Measurements from ENCODE around the gene METTL4.
"Not testable (repeated sequence)": the region's sequence is repeated elsewhere in the genome, so short reads cannot be mapped to it uniquely, and the experiment has no call there.

METTL4 gene

DNA sequence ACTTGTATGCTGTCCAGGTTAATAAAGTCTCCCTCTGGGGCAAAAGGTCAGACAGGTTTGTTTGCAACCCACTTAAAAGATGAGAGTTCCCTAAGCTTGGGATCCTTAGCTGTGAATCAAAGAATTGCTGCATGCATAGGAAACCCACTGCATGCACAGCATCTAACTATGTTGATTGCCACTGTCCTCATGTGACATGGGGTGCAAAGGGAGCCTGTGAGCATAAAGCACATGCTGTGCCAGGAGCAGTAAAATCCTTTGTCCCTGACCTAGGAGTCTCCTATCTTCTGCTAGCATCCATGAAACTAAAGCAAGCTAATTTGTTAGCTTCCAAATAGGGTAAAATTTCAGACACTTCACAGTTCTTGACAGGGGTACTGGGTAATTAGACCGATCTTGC is 13.8 kb downstream of the METTL4 start:
- no peak for DNase-seq

- DNase-seq: no peak
Measured at GRCh38 chr18:2555895-2556294, 15.4 kb downstream of the METTL4 start.

DNA sequence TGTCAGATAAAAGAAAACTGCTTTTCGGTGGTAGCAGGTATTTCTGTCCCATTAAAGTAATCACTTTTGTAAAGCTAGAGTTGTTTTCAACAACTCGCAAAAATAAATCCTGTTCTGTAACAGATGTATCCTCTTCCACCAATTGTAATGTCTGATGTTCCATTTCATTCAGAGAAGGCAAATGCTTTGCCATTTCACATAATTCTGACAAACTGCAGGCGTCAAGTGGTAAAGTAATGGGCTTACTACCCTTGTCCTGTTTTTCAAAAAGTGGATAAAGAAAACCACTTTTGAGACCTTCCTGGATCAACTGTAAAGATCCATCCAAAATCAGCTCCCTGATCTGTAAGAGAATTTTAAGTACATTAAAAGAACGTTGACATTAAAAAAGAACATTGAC is 16.6 kb downstream of the METTL4 start:
- DNase-seq: no peak

DNA sequence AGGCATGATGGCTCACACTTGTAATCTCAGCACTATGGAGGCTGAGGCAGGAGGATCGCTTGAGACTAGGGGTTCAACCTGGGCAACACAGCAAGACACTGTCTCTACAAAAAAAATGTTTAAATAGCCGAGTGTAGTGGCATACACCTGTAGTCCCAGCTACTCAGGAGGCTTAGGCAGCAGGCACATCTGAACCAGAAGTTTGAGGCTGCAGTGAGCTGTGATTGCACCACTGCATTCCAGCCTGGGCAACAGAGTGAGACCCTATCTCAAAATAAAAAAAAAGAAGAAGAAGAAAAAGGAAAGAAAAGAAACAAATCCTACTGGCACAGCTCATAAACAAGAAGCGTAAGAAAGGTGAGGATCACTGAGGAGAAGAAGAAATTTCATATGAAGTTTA is 19.9 kb downstream of the METTL4 start:
- no peak for DNase-seq

DNA sequence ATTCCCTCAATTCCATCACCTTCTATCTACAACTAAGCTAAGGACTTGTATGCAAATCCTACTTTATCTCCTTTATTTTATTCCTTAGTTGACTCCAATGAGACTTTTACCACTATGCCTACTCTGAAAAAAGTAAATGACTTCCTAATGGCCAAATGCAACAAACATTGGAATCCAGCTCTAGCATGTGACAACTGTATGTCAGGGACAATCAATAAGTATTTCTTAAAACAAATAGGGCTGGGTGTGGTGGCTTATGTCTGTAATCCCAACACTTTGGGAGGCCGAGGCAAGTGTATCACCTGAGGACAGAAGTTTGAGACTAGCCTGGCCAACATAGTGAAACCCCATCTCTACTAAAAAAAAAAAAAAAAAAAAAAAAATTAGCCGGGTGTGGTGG is 21.8 kb downstream of the METTL4 start:
- DNase-seq: no peak

GRCh38 chr18:2547477-2548087 is 23.7 kb downstream of the METTL4 start:
- no peak for DNase-seq

GRCh38 chr18:2545155-2545554 is 26.1 kb downstream of the METTL4 start:
- no peak for DNase-seq

GRCh38 chr18:2541925-2542563 is 29.3 kb downstream of the METTL4 start:
- not testable (repeated sequence) for DNase-seq

DNA sequence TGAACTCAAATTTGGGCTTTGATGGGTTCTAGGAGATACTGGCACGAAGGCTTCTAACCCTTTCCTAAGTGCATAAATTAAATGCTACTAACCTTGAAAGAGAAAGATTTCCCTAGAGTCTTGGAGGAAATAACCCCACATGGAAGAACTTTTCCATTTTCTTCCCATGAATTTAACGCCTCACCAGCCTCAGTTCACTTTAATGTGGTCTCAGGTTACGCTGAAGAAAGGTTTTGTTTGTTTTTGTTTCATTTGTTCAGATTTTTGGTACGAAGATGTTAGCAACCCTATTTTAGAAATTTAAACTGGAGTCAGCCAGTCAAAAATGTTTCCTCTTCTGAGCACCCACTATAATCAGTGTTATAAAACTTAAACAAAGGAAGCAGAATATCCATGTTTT is 30.7 kb downstream of the METTL4 start:
- DNase-seq: no peak

GRCh38 chr18:2538844-2539243 is 32.5 kb downstream of the METTL4 start:
- no peak for DNase-seq

GRCh38 chr18:2538236-2538635 is 33.1 kb downstream of the METTL4 start:
- no peak for DNase-seq

DNA sequence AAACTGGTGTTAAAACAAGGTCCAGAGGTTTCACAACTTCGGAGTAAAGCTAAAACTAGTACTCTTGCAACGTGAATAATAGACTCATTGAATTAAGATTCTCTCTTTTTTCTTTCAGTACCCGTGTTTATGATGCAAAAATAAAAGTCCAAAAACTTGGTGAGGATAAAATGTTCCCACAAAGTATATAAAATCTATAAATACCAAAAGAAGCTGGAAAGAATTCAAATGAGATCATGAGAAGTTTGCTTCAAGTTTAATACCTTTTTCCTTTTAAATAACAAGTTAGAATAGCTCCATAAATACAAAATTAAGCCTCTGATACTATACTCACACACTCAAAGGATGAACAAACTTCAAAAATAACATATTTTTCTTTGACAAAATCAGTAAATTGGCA is 34.0 kb downstream of the METTL4 start:
- no peak for DNase-seq

DNA sequence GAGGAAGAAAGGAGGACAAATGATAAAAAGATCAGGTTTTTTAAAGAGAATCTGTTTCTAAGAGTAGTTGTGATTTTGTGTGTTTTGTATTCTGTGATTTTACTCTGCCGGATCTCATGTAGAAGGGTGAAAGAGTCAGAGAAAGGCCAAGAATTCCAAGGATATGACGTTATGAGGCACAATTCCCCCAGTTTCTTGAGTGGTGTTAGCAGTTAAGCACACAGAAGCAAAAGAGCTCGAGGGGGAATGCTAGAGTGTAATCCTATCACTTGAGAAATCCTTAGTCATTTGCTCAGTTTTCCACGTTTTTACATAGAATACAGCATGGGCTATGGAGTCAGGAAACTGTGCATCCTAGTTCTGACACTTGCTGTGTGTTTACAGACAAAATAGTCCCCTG is 34.8 kb downstream of the METTL4 start:
- DNase-seq: no peak

DNA sequence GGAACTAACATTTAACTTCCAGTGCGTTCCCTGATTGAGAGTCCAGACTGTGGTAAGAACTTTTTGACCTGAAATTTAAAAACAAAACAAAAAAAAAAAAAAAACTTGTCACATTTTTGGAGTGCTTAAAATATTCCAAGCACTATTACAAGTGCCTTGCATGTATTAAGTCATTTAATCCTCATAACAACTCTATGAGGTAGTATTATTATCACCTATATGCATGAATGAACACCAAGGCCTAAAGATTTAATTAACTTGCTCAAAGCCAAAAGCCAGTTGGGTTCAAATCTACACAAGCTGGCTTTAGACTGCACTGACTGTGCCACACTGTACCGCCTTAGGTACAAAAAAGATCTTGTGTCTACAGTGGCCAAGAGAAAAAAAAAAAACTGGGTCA is 35.2 kb downstream of the METTL4 start:
- DNase-seq: no peak

DNA sequence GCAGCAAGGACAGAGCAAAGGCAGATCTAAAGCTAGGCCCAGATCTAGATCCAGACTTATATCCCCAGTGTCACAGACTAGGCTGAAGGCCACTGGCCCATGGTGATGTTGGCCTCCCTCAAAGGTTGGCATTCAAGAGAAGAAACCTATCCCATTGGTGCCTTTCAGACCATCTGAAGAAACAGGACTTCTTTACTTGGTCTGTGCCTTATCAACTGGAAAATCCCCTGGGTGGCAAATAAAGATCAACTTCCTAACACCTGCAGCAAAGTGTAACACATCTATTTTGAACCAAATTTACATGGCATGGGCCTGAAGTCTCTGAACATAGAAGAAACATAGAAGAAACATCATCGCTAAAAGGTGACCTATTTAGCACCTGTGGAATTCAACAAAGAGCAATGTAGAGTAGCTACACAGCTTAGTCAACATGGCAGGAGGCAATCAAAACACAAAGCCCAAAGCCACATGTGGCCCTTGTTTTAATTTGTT is 35.8 kb downstream of the METTL4 start:
- no peak for DNase-seq

GRCh38 chr18:2534906-2535305 is 36.4 kb downstream of the METTL4 start:
- no peak for DNase-seq

GRCh38 chr18:2532797-2533196 is 38.5 kb downstream of the METTL4 start:
- DNase-seq: no peak

GRCh38 chr18:2531751-2532150 is 39.6 kb downstream of the METTL4 start:
- DNase-seq: no peak

DNA sequence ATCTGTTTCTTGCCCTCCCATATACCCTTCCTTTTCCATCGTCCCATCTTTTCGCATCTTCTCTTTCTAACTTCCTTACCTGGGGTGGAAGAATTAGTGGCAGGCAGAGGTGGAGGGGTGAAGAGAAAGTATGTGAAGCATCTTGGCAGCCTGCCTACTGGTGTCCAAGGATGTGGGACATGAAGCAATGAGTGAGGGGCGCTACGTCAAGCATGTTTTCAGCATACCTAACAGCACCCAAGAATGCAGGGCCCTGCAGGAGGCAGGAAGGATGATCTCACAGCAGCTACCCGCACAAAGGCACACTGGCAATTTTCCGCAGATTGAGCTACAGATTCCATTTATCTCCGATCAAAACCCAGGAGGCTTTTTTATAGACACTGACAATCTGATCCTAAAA is 42.2 kb downstream of the METTL4 start:
- no peak for DNase-seq

GRCh38 chr18:2526329-2526728 is 45.0 kb downstream of the METTL4 start:
- no peak for DNase-seq

DNA sequence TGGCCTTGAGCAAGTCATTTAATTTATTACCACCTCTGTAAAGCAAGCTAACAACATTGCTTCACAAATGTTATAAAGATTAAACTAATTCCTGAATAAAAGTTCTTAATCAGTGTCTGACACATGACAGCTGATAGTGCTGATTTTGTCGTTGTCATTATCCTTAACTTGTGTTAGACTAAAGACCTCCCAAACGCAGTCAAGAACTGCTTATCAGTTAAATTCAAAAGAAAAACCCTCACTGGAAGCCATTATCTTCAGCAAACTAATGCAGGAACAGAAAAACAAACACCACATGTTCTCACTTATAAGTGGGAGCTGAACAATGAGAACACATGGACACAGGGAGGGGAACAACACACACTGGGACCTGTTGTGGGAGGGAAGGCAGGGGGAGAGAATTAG is 46.5 kb downstream of the METTL4 start:
- not testable (repeated sequence) for DNase-seq

DNA sequence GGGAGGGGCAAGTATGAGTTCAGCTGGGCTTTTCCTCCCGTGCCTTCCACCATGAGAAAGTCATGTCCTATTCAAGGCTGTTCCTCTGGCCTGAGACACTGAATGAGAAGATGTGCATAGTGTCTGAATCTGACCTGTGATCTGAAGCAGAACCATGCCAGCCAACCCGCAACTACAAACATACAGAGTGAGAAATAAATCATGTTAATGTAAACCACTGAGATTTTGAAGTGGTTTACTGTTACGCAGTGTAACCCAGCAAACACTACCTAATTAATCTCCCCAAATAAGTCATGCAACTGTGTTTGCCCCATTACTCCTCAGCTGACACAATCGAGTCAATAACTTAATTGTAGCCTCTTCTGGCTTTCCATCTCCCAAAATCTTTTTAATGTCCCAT is 49.2 kb downstream of the METTL4 start:
- no peak for DNase-seq

GRCh38 chr18:2518473-2518872 is 52.8 kb downstream of the METTL4 start:
- DNase-seq: no peak

GRCh38 chr18:2515908-2516625 is 55.2 kb downstream of the METTL4 start:
- DNase-seq: no peak
